ENCODE results near the gene GPD1. TPM values are rescaled to one million over a fixed set of nuclear protein-coding genes. Genes with fewer than 3 reads are reported as not detected.
A peak's percentile ranks its signal among the peaks of the same experiment; 100 is the strongest.

Gene GPD1
- total and polyA plus RNA-seq, 5 donors from 2014 or later: 0.06 TPM; not detected in 4

- H3K36me3 Mint-ChIP-seq: no peaks in the 10 kb centered on the region
- Histone ChIP-seq H3K27me3 (ENCODE audit: control insufficient read depth, insufficient read depth, low read length) (no peaks in the 10 kb centered on the region), H3K9me3 (ENCODE audit: control insufficient read depth in 2 of 2, low read length in 2 of 2) (no peaks in the 10 kb centered on the region), H3K4me3 (ENCODE audit: low read depth, low read length) (no peak overlapping the region), H3K27ac (ENCODE audit: insufficient read depth, low read length, poor library complexity, severe bottlenecking) (no peak overlapping the region), H3K4me1 (ENCODE audit: control insufficient read depth, insufficient read depth, low read length, poor library complexity, severe bottlenecking) (peaks cover 6% of the 10 kb centered on the region), H3K36me3 (ENCODE audit: control insufficient read depth, insufficient read depth, low read length) (no peaks in the 10 kb centered on the region)
- H3K9me3 Mint-ChIP-seq: no peaks in the 10 kb centered on the region
- no peak overlapping the region for H3K27ac Mint-ChIP-seq
- DNase-seq: no peak
- H3K27me3 Mint-ChIP-seq: peaks cover 14% of the 10 kb centered on the region
- no peak overlapping the region for H3K4me3 Mint-ChIP-seq
- peaks cover 0 to 9% (median 4%) of the 10 kb centered on the region in 4 donors for H3K4me1 Mint-ChIP-seq
- ATAC-seq (ENCODE audit: low read depth in 2 of 2): no peak
Measured at GRCh38 chr12:50069069-50069468, 34.7 kb upstream of the GPD1 start.

GRCh38 chr12:50069539-50069938 lies 34.3 kb upstream of the GPD1 start:
- Histone ChIP-seq H3K4me3 (ENCODE audit: low read depth, low read length) (no peak overlapping the region), H3K36me3 (ENCODE audit: control insufficient read depth, insufficient read depth, low read length) (no peaks in the 10 kb centered on the region), H3K27ac (ENCODE audit: insufficient read depth, low read length, poor library complexity, severe bottlenecking) (no peak overlapping the region), H3K27me3 (ENCODE audit: control insufficient read depth, insufficient read depth, low read length) (no peaks in the 10 kb centered on the region), H3K4me1 (ENCODE audit: control insufficient read depth, insufficient read depth, low read length, poor library complexity, severe bottlenecking) (peaks cover 6% of the 10 kb centered on the region), H3K9me3 (ENCODE audit: control insufficient read depth in 2 of 2, low read length in 2 of 2) (no peaks in the 10 kb centered on the region)
- DNase-seq (no peak), ATAC-seq (ENCODE audit: low read depth in 2 of 2) (no peak)
- H3K4me1 Mint-ChIP-seq: peaks cover 0 to 9% (median 4%) of the 10 kb centered on the region in 4 donors
- H3K27ac Mint-ChIP-seq: no peak overlapping the region
- H3K27me3 Mint-ChIP-seq: peaks cover 10% of the 10 kb centered on the region
- no peak overlapping the region for H3K4me3 Mint-ChIP-seq
- no peaks in the 10 kb centered on the region for H3K36me3 Mint-ChIP-seq
- no peaks in the 10 kb centered on the region for H3K9me3 Mint-ChIP-seq

- Histone ChIP-seq H3K4me1 (ENCODE audit: control insufficient read depth, insufficient read depth, low read length, poor library complexity, severe bottlenecking) (peaks cover 6% of the 10 kb centered on the region), H3K27ac (ENCODE audit: insufficient read depth, low read length, poor library complexity, severe bottlenecking) (no peak overlapping the region), H3K27me3 (ENCODE audit: control insufficient read depth, insufficient read depth, low read length) (no peaks in the 10 kb centered on the region), H3K36me3 (ENCODE audit: control insufficient read depth, insufficient read depth, low read length) (no peaks in the 10 kb centered on the region), H3K9me3 (ENCODE audit: control insufficient read depth in 2 of 2, low read length in 2 of 2) (no peaks in the 10 kb centered on the region), H3K4me3 (ENCODE audit: low read depth, low read length) (no peak overlapping the region)
- DNase-seq: peak; percentile 44 to 78 (median 64)
- Mint-ChIP-seq H3K27ac (peak overlapping the region in 1 of 3 donors; percentile 35), H3K4me1 (peaks cover 0 to 14% (median 4%) of the 10 kb centered on the region in 4 donors), H3K36me3 (no peaks in the 10 kb centered on the region), H3K4me3 (no peak overlapping the region), H3K9me3 (no peaks in the 10 kb centered on the region), H3K27me3 (peaks cover 10% of the 10 kb centered on the region)
- ATAC-seq (ENCODE audit: low read depth in 2 of 2): peak; percentile 63
Measured at GRCh38 chr12:50070314-50071060, 33.3 kb upstream of the GPD1 start.

- Mint-ChIP-seq H3K4me3 (no peak overlapping the region), H3K9me3 (no peaks in the 10 kb centered on the region)
Measured at GRCh38 chr12:50072198-50072907, 31.5 kb upstream of the GPD1 start.

GRCh38 chr12:50073206-50073605 lies 30.6 kb upstream of the GPD1 start:
- H3K27ac Mint-ChIP-seq: no peak overlapping the region
- Histone ChIP-seq H3K27ac (ENCODE audit: insufficient read depth, low read length, poor library complexity, severe bottlenecking) (no peak overlapping the region), H3K36me3 (ENCODE audit: control insufficient read depth, insufficient read depth, low read length) (no peaks in the 10 kb centered on the region), H3K9me3 (ENCODE audit: control insufficient read depth in 2 of 2, low read length in 2 of 2) (no peaks in the 10 kb centered on the region), H3K27me3 (ENCODE audit: control insufficient read depth, insufficient read depth, low read length) (no peaks in the 10 kb centered on the region), H3K4me3 (ENCODE audit: low read depth, low read length) (no peak overlapping the region), H3K4me1 (ENCODE audit: control insufficient read depth, insufficient read depth, low read length, poor library complexity, severe bottlenecking) (peaks cover 6% of the 10 kb centered on the region)
- H3K9me3 Mint-ChIP-seq: no peaks in the 10 kb centered on the region
- ATAC-seq (ENCODE audit: low read depth in 2 of 2) (no peak), DNase-seq (no peak)
- peaks cover 10% of the 10 kb centered on the region for H3K27me3 Mint-ChIP-seq
- H3K36me3 Mint-ChIP-seq: no peaks in the 10 kb centered on the region
- H3K4me3 Mint-ChIP-seq: no peak overlapping the region
- peaks cover 0 to 16% (median 4%) of the 10 kb centered on the region in 4 donors for H3K4me1 Mint-ChIP-seq

More at GRCh38 chr12:50072198-50072907, 31.5 kb upstream of the GPD1 start:
- Mint-ChIP-seq H3K27me3 (peaks cover 10% of the 10 kb centered on the region), H3K36me3 (no peaks in the 10 kb centered on the region), H3K27ac (no peak overlapping the region), H3K4me1 (peaks cover 0 to 16% (median 4%) of the 10 kb centered on the region in 4 donors)
- Histone ChIP-seq H3K27me3 (ENCODE audit: control insufficient read depth, insufficient read depth, low read length) (no peaks in the 10 kb centered on the region), H3K36me3 (ENCODE audit: control insufficient read depth, insufficient read depth, low read length) (no peaks in the 10 kb centered on the region), H3K4me3 (ENCODE audit: low read depth, low read length) (no peak overlapping the region), H3K27ac (ENCODE audit: insufficient read depth, low read length, poor library complexity, severe bottlenecking) (no peak overlapping the region), H3K9me3 (ENCODE audit: control insufficient read depth in 2 of 2, low read length in 2 of 2) (no peaks in the 10 kb centered on the region), H3K4me1 (ENCODE audit: control insufficient read depth, insufficient read depth, low read length, poor library complexity, severe bottlenecking) (peaks cover 6% of the 10 kb centered on the region)
- no peak for ATAC-seq (ENCODE audit: low read depth in 2 of 2)
- DNase-seq: no peak

GRCh38 chr12:50073712-50074111 lies 30.1 kb upstream of the GPD1 start:
- H3K4me1 ChIP-seq (ENCODE audit: control insufficient read depth, insufficient read depth, low read length, poor library complexity, severe bottlenecking): peaks cover 6% of the 10 kb centered on the region
- no peak for ATAC-seq (ENCODE audit: low read depth in 2 of 2)
- H3K36me3 Mint-ChIP-seq: no peaks in the 10 kb centered on the region
- no peaks in the 10 kb centered on the region for H3K9me3 Mint-ChIP-seq
- no peak overlapping the region for H3K27ac ChIP-seq (ENCODE audit: insufficient read depth, low read length, poor library complexity, severe bottlenecking)
- no peaks in the 10 kb centered on the region for H3K27me3 ChIP-seq (ENCODE audit: control insufficient read depth, insufficient read depth, low read length)
- no peak overlapping the region for H3K27ac Mint-ChIP-seq
- peaks cover 10% of the 10 kb centered on the region for H3K27me3 Mint-ChIP-seq
- no peak for DNase-seq
- no peaks in the 10 kb centered on the region for H3K36me3 ChIP-seq (ENCODE audit: control insufficient read depth, insufficient read depth, low read length)
- H3K4me1 Mint-ChIP-seq: peaks cover 0 to 16% (median 4%) of the 10 kb centered on the region in 4 donors
- H3K4me3 Mint-ChIP-seq: no peak overlapping the region
- H3K9me3 ChIP-seq (ENCODE audit: control insufficient read depth in 2 of 2, low read length in 2 of 2): no peaks in the 10 kb centered on the region
- no peak overlapping the region for H3K4me3 ChIP-seq (ENCODE audit: low read depth, low read length)

GRCh38 chr12:50074936-50075807 lies 28.6 kb upstream of the GPD1 start:
- H3K27me3 Mint-ChIP-seq: peaks cover 10% of the 10 kb centered on the region
- H3K9me3 Mint-ChIP-seq: no peaks in the 10 kb centered on the region
- Histone ChIP-seq H3K36me3 (ENCODE audit: control insufficient read depth, insufficient read depth, low read length) (no peaks in the 10 kb centered on the region), H3K27ac (ENCODE audit: insufficient read depth, low read length, poor library complexity, severe bottlenecking) (no peak overlapping the region), H3K4me1 (ENCODE audit: control insufficient read depth, insufficient read depth, low read length, poor library complexity, severe bottlenecking) (peaks cover 5% of the 10 kb centered on the region), H3K9me3 (ENCODE audit: control insufficient read depth in 2 of 2, low read length in 2 of 2) (no peaks in the 10 kb centered on the region), H3K4me3 (ENCODE audit: low read depth, low read length) (no peak overlapping the region), H3K27me3 (ENCODE audit: control insufficient read depth, insufficient read depth, low read length) (no peaks in the 10 kb centered on the region)
- peak; percentile 83 to 91 for ATAC-seq (ENCODE audit: low read depth in 2 of 2)
- H3K4me3 Mint-ChIP-seq: peak overlapping the region in 1 of 4 donors; percentile 62
- DNase-seq: peak; percentile 73 to 79 (median 75)
- peaks cover 0 to 15% (median 3%) of the 10 kb centered on the region in 4 donors for H3K4me1 Mint-ChIP-seq
- H3K27ac Mint-ChIP-seq: peak overlapping the region; percentile 26 to 86 (median 41)
- H3K36me3 Mint-ChIP-seq: no peaks in the 10 kb centered on the region

All from CD4-positive, CD25-positive, alpha-beta regulatory T cell (primary cell).